Measurements from ENCODE around the gene DGKZ.
A peak's percentile ranks its signal among the peaks of the same experiment; 100 is the strongest.

The DGKZ gene

DNA sequence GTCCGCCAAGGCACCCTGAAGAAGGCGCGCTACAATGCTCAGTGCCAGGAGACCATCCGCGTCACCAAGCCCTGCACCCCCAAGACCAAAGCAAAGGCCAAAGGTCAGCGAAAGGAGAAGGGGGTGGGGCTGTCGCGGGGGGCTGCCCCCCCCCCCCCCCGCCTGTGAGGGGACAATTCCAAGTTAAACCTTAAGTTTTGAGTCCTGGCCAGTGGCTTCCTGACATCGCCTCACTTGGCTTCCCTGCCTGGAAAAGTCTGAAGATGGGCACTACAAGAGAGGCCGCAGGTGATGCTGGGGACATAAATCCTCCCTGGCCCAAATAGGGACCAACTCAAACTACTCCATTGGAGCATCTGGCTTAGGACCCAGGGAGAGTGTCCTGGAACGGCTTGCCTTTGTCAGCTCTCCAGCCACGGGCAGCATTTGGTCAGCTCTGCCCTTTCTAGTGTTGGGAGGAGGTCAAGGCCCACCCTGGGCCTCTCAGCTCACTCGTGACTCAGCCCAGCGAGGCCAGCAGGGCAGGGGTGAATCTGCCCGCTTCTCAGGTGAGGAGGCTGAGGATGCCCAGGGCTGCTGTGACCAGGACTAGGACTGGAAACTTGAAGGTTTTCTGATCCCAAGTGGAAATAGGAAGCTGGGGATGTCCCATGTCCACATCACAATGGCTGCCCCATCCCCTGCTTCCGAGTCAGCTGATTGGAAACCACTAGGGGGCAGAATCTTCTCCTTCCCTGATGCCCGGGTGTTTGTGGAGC lies 35.6 kb downstream of the DGKZ start:
- no peak for DNase-seq (ENCODE audit: low read depth)

DNA sequence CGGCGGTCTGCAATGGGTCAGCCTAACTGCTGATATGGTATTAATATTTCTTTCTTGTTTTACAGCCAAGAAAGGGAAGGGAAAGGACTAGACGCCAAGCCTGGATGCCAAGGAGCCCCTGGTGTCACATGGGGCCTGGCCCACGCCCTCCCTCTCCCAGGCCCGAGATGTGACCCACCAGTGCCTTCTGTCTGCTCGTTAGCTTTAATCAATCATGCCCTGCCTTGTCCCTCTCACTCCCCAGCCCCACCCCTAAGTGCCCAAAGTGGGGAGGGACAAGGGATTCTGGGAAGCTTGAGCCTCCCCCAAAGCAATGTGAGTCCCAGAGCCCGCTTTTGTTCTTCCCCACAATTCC lies 36.1 kb downstream of the DGKZ start:
- no peak for DNase-seq (ENCODE audit: low read depth)

DNA sequence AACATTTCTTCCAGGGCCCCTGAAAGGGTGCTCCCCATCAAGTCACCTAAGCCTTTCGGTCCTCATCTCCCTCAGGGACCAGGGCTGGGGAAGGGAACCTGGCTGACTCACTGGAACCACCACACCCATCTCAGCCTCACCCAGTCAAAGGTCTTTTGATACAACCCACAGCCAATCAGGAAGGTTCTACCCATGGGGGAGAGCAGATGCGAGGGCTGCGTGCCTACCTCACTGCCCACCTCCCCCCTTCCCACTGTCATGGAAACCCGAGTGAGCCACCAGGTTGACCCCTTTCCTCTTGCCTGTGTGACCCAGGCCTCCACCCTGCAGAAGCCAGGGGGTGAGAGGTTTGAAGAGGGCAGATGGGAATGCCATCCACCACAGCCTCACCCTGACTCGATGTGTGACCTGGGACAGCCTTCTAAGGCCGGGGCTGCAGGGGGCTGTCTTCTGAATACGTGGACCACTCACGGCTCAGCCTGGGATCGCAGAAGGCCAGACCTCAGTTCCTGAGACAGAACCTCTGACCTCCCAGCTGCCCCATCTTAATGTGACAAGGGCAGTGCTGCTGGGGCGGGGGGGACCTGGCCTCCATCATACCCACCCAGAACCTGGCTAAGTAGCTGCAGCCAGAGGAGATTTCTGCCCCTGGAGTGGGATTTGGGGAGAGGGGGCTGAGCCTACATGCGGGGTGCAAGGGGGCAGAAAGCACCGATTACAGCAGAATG lies 36.9 kb downstream of the DGKZ start:
- DNase-seq (ENCODE audit: low read depth): no peak

DNA sequence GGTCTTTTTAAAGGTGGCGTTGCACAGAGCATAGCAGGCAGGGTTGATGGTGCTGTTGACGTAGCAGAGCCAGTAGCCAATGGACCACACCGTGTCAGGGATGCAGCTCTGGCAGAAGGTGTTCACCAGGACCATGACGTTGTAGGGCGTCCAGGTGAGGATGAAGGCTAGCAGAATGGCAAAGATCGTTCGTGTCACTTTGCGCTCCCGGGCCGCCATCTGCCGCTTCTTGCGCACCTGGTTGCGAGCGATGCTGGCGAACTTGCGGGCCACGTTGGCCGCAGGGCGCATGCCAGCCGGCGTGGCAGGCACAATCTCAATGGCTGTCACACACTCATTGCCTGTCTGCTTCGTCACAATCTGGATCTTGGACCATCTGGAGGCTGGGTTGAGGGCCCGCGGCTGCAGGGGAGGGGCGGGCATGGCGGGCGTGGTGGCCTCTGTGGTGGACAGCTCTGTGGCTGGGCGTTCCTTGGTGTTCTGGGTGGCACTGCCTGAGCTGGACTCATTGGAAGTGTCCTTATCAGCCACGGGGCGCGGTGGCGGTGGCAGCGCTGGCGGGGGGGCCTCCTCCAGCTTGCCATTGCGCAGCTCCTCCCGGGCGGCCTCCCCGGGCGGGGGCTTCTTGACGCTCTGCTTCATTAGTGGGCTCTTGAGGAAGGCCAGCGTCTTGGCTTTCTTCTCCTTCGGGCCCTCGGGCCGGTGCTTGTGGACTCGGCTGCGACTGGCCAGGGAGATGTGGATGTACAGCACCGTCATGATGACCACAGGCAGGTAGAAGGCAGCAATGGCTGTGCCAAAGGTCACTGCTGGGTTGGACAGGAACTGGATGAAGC lies 38.1 kb downstream of the DGKZ start:
- DNase-seq (ENCODE audit: low read depth): no peak

DNA sequence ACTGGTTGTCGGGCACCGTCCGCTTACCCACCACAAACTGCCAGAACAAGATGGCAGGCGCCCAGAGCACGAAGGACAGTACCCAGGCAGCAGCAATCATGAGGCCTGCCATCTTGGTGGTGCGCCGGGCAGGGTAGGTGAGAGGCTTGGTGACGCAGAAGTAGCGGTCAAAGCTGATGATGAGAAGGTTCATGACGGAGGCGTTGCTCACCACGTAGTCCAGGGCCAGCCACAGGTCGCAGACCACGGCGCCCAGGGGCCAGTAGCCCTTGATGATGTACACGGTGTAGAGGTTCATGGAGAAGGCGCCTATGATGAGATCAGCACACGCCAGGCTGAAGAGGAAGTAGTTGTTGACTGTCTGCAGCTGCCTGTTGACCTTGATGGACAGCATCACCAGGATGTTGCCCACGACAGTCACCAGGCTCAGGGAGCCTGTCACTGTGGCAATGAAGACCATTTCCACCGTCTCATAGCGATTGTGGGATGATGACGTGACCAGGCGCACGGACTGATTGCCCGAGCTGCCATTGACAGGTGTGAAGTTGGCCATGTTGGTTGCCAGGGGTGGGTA lies 38.8 kb downstream of the DGKZ start:
- DNase-seq (ENCODE audit: low read depth): no peak

DNA sequence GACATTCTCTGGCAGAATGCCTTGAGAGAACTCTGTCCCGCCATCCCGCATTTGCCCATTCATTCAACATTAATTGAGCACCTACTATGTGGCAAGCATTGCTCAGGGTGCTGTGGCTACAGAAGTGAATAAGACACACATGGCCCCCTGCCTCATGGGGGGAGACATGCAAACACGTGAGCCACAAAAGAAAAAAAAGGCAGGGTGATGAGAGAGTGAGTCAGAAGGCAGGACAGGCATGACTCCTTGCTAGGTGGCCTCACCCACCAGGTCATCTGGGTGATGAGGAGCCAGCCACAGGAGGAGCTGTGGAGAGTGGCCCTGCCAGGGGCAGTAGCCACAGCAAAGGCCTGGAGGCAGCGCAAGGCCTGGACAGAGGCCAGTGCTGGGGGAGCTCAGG lies 39.4 kb downstream of the DGKZ start:
- DNase-seq (ENCODE audit: low read depth): no peak

DNA sequence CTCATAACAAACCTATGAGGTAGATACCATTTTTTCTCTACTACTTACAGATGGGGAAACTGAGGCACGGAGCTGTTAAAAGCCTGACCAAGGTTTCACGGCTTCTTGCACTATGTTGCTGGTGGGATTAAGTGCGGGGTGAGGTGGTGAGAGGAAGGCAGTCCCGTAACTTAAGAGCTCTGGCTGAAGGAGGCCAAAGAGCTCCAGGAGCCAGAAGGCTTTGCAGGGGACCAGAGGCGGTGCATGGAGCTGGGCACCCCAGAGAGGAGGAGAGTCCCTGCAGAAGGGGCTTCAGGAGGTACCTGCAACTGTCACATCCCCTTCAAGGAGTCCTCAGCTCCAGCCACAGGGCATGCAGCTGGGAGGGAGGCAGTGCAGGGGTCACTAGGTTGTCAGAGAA lies 40.2 kb downstream of the DGKZ start:
- no peak for DNase-seq (ENCODE audit: low read depth)

DNA sequence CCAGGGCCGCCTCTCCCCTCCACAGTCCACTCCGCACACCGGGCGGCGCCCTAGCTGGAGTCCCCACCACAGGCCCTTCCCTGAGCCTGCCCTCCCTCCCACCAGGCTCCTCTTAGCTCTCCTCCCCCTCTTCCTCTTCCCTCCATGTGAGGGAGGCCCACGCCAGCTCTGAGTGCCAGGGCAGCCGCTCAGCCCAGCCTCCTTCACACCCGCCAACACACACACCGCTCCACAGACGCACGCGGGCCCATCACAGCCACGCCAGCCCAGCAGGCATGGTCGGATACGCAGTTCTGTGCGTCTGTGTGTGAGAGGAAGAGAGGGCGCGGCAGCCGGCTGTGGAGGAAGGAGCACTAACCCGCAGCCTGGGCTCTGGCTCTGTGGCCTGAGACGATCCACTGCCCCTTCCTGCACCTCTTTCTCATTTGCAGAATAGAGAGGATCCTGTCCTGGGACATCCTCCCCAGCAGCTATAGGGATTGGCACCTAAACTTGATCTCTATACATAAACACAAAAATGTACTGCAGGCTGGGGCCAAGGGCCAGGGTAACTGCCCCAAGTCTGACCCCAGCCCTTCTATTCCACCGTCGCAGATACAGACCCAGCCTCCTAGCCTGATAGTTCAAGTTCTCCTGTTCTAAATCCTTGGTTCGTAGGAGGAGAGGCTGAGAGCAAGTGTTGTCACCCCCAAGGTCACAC lies 40.8 kb downstream of the DGKZ start:
- DNase-seq (ENCODE audit: low read depth): no peak

DNA sequence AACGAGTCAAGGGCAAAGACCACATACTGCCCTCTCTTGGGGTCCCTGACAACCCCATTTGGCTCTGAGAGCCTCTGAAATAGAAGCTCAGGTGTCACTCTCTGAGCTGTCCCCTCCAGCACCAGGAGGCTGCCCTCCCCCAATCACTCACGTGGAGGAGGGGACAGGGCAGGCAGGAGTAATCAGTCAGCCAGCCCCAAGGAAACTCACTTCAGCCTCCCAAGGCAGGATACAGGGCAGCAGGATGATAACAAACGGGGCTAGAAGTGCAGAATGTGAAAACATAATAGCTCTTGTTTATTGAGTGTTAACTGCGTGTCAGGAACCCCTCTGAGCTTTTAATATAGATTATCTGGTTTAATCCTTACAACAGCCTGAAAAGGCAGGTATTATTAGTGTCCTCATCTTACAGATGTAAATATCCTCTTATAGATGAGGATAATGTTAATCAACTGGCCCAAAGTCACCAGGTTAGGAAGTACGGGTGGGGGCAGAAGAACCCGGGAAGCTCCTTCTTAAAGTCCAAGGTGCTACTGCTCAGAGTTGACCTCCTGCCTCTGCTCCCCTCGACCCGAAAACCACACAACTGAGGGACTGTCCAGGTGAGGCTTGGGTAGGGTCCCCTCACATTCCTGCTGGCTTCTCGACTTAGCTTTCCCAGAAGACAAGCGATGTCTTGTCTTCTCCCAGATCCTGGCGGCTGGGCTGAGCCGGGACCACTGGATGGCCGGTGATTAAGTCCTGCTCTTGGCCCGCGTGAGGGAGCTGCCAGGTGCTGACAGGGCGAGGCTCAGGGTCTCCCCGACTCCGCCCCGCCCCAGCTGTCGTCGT lies 41.6 kb downstream of the DGKZ start:
- no peak for DNase-seq (ENCODE audit: low read depth)

DNA sequence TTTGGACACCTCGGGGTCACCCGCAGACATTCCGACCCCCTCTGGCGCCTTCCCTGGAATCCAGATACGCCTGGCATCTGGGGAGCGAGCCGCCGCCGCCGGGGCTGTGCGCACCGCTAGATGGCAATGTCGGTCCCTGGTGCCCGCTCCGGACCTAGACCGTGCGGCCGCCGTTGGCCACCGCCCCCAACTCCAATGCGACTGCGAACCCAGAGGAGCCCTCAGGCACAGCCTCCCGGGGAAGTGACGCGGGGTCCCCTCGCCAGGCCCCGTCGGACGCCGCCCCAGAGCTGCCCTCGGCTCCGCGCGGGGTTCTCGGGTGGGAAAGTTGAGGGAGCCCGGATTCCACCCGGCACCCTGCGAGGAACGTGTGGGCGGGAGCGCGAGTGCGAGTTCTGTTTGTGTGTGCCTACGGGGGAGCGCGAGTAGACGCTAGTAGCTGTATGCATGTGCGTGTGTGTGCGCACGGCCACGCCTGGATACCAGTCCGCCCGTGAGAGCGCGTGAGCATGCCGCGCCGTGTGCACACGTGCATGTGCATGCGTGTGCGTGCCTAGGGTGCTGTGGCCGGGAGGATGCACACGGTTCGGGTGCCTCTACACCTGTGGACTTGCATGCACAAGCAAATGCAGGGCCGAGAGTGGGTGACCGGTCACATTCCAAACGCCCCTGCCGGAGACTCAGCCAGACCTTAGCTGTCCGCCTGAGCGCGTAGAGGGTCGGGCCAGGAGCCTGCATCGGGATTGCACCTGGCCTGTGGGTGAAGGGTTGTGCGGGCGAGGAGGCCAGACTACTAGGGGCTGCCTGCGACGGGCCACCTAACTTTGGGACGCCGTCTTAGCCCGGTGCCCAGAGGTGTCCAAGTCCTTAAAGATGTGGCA lies 42.4 kb downstream of the DGKZ start:
- DNase-seq (ENCODE audit: low read depth): peak; percentile 37

DNA sequence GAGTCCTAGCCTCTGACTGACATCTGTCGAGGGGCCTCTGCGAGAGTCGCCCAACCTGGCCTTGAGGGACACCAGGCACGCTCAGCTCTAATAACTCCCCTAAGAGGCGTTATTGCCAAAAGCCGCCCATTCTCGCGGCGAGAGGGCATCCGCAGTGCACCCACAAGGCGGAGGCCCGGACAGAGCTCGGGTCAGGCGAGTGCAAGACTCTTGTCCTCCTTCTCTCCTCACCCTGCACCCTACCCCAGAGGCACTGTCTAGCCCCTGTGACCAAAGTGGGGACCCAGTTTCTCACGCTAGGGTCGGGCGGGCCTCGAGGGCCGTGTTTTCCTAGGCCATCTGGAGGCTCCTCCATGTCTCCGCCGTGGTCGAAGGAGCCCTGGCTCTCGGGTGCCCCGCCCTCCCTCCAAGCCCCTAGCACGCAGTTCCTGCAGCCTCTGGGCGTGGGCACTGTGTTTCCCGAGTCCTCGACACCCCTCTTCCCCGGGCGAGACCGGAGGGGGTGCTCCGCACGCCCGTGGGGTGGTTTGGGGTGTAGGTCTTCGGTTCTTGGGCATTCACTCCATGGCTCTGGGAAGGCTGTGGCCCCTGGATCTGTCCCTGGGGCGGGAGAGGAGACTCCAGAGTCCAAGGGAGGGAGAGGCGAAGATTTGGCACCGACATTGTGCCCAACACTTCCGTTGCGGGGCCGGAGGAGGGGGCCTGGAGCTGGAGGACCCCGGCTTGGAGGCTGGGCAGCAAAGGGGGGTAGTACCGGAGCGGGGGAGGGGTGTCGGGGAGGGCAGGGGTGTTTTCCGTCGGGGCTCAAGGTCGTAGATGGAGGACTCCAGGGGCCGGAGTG lies 43.3 kb downstream of the DGKZ start:
- DNase-seq (ENCODE audit: low read depth): no peak

DNA sequence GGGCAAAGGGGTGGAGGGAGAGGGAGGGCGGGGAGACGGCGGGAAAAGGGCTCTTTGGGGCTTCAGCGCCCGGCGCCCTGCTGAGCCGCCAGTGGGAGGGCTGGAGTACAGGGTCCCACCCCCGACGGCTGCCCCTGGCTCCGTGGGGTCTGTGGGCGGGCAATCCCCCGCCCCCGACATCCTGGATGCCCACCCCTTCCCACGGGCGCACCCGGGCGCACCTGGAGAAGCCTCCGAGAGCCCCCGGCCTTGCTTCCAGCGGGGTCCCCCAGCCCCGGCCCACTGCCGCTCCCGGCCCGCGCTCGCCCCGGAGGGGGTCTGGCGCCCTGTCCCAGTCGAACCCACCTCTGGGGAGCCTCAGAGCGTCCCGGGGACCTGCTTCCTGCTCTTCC lies 43.9 kb downstream of the DGKZ start:
- DNase-seq (ENCODE audit: low read depth): no peak

DNA sequence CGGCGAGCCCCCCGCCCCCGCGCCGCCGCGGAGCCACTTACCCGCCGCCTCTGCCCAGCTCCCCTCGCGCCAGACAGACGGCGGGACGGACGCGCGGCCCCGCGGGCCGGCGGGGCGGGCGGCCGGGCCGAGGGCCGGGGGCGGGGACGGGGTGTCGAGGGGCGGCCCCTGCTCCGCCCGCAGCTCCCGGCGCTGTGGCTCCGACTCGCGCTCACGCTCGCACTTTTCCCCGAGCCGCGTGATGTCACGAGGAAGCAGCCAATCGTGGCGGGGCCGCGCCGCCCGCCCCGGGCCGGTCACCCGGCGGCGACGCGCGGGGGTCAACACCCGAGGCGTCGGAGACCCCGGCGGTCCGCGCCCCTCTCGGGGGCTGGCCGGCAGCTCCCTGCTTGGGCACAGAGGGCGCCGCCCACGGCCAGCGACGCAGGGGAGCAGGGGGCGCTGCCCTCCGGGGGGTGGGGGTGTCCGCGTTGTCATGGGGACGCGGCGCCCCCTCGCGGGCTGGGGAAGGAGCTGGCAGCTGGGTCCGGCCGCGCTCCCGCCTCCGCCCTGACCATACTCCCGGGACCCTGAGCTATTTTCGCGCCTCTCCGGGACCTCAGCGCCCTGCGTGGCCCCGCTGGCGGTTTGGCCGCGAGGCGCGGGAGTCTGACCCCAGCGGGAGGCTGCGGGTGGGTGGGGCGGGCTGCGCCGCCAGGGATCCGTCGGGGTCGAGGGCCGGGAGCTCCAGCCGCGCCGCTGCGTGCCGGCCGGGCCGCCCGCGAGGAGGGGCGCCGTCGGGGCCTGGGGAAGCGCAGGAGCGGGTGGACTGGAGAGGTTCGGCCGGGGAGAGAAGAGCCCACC lies 44.5 kb downstream of the DGKZ start, which contains the start of gene CHRM4:
Gene CHRM4 (minus strand): TSS at position 199 of the 843 bp plus-strand sequence. CDS start 5,219 bp downstream, outside the sequence.
- DNase-seq (ENCODE audit: low read depth): no peak

DNA sequence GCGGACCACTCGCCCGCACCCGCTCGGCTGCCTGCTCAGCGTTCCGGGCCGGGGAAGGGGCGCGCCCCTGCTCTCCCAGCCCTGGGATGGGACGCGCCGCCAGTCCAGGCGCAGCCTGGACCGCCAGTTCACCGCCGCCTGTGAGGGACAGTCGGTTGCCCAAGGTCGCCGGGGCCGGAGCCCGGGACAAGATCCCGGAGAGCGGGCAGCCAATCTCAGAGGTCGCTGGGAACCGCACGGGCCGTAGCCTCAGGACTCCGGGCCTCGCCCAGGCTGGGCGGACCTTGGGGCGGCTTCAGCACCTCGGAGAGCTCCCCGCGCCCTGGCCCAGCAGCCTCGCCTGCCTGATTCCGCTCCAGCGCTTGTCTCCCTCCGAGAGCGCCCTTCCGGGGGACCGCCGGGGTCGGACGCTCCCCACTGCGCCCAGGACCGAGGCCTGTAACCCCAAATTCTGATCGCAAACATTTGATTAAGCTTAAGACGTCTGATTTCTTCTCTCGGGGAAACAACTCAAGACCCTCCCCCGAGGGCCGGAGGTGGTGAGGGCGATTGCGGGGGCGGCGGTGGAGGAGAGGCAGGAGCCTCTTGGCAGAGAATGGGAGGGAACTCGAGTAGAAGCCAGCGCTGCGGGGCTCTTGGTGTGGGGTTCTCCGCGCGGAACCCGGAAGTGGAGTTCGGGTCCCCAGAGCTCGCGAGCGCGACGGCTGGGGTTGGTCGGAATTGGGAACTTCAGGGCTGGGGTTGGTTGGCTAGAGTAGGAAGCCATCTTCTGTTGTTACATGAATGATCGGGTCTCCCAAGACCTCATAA lies 45.4 kb downstream of the DGKZ start:
- DNase-seq (ENCODE audit: low read depth): peak; percentile 64

DNA sequence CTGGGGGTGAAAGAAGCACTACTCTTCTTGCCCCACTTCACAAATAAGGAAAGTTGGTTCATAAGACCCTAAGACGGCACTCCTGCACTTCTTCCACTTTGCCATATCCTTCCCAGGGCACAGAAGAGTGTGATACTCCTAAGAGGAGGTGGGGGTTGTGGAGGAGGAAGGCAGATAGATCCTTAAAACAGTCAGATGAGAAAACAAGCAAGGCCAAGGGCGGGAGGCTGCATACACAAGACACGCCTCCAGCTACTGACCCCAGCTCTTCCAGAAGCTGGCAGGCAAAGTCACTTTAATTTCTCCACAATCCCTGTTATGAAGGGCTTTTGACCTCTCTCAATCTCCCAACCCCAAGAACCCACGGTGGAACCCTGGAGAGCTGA lies 46.0 kb downstream of the DGKZ start:
- no peak for DNase-seq (ENCODE audit: low read depth)

DNA sequence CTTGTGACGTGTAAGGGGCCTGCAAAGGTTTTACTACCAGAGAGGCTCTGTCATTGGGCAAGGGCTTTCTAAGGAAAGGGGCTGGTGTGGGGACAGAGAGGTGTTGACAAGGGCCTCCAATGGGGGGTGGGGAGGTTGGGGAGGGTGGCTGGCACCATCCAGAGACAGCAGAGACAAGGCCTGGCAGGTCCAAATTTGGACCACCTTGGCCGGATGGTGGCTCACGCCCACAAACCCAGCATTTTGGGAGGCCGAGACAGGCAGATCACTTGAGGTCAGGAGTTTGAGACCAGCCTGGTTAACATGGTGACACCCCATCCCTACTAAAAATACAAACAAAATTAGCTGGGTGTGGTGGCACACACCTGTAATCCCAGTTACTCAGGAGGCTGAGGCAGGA lies 46.5 kb downstream of the DGKZ start:
- DNase-seq (ENCODE audit: low read depth): no peak

DNA sequence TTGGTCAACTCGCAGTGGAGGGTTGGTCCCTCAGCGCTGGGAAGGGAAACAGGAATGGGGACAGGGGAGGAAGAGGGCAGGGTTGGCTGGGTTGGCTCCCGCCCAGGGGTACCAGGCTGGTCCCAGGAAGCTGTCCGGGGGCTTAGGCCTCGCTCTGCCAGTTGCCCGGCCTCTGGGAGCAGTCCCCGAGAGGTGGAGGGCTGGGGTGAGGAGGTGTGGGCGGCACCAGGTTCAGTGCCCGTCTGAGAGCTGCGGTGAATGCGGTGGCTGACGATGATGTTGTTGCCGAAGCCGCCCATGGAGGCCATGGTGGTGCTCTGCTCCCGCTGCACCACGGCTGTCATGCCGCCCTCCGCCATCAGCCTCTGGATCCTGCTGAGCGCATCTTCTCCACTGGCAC lies 50.3 kb downstream of the DGKZ start:
- no peak for DNase-seq (ENCODE audit: low read depth)

All from activated T-cell treated with anti-CD3 and anti-CD28 coated beads for 24 hours (primary cell).